HTR-8/SVneo (cell line): ENCODE data around the gene MUC15.

Source experiments
- DNase-seq: peaks from one replicate; pipeline ENCODE4 v3.0.0; 2011; ENCODE audit warnings: low spot score, mixed read lengths; ENCODE audit not compliant: insufficient read length
- FAIRE-seq: peaks from 2 replicates; lab custom pipeline; 2011; peaks lifted over from hg19 to GRCh38; lab: Jason Lieb, UNC

The MUC15 gene

GRCh38 chr11:26510164-26510563, 61.9 kb downstream of the MUC15 start:
- FAIRE-seq (no peak), DNase-seq (no peak)
